ENCODE measurements around the gene NGDN.
A peak's percentile ranks its signal among the peaks of the same experiment; 100 is the strongest.
"Not testable (repeated sequence)": the region's sequence is repeated elsewhere in the genome, so short reads cannot be mapped to it uniquely, and the experiment has no call there.

NGDN gene, protein sequence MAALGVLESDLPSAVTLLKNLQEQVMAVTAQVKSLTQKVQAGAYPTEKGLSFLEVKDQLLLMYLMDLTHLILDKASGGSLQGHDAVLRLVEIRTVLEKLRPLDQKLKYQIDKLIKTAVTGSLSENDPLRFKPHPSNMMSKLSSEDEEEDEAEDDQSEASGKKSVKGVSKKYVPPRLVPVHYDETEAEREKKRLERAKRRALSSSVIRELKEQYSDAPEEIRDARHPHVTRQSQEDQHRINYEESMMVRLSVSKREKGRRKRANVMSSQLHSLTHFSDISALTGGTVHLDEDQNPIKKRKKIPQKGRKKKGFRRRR
- total RNA-seq = 72.5 to 93.0 (median 77.1) reads per million in 4 donors

- DNase-seq = peak; percentile 77 to 99 (median 88)
Observed at GRCh38 chr14:23469127-23469905, at the start of gene NGDN. TSS of gene NGDN (plus strand) at chr14:23469703. CDS start at chr14:23469716, 13 bp downstream.

DNA sequence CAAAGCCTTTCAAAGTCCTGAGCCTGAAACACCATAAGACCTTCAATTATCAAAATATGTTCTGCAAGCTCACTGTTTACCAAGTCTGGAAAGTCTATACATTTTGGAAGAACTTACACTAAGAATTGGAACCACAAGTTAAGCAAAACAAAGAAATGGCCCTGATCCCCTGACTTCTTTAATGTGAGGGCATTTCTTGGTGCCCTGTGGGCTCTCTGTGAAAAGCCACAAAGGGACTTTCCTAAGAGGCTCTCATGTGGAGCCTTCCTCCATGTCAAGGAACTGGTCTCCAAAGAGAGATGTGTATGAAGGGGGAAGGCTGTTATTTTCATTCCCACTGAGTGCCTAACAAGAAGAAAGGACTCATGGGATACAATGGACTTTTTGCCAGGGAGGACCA, 47.9 kb upstream of the NGDN start:
- DNase-seq = peak in 1 of 5 donors; percentile 68

DNA sequence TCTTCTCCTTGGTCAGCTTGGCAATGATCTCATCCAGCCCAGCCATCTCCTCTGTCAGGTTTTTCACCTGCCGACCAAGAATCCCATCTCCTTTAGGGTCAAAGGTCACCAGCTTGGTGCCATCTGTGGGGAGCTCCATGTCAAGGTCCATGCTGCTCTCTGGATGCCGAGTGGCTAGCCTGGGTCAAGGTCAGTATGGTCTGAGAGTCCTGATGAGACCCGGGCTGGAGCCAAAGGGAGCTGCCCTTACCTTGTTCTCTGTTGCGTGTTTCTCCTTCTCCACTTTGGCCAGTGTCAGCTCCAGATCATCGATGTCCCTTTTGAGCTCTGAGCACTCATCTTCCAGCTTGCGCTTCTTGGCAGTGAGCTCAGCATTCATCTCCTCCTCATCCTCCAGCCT, 45.8 kb upstream of the NGDN start:
- DNase-seq = no peak

DNA sequence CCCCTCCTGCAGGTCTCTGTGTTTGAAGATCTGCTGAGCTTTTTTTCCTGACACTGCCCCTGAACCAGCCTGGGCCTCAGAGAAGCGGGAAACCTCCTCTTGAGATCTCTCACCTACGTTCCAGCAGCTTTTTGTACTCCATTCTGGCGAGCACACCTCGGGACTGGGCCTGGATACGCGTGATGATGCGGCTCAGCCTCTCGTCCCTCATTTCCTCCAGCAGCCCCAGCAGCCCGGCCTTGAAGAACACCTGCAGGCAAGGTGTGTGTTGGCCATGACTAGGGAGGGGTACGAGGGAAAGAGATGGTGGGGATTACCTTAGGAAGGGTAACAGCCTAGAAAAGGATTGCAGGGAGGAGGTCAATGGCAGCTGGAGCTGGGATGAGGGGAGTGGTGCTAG, 44.3 kb upstream of the NGDN start:
- DNase-seq = no peak

DNA sequence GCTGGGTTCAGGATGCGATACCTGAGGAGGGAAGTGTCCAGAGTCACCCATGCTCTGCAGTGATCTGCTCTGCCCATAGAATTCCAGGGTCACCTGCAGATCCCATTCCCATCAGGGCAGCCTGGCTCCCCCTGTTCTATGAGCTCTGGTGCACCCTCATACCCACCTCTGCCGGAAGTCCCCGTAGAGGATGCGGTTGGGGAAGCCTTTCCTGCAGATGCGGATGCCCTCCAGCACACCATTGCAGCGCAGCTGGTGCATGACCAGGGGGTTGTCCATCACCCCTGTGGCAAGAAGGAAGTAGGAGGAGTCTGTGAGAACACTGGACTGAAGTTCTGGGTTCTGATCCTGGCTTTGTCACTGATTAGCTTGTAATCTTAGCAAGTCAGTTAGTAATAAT, 43.7 kb upstream of the NGDN start:
- not testable (repeated sequence) for DNase-seq

GRCh38 chr14:23428686-23429495, 40.6 kb upstream of the NGDN start:
- no peak for DNase-seq

DNA sequence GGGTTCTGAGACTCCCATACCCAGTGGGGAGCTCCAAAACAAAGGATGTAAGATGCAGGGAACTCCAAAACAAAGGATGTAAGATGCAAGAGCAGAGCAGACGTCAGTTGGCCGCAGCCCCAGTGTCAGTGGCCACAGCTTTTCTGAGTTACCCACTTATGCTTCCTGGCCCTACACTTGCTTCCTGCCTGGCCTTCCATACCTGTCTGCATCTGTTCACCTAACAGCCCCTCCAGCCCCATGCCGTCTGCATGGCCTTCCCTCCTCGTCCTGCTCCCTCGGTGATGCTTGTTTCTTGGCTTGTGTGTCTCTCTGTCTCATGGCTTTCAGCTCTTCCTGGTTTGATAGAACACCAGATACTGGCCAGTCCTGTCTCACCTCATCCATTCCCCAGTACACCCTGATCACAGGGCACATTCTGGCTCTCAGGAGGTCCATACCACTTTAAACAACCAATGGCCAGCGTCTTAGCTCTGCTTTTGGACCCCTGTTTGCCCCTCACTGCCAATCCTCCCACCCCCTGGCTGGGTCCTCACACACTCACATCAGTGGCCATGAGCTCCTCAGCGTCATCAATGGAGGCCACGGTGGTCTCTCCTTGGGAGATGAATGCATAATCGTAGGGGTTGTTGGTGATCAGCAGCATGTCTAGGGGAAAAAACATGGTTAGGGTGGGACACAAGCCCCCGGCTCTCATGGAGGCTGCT, 39.3 kb upstream of the NGDN start:
- DNase-seq = no peak

DNA sequence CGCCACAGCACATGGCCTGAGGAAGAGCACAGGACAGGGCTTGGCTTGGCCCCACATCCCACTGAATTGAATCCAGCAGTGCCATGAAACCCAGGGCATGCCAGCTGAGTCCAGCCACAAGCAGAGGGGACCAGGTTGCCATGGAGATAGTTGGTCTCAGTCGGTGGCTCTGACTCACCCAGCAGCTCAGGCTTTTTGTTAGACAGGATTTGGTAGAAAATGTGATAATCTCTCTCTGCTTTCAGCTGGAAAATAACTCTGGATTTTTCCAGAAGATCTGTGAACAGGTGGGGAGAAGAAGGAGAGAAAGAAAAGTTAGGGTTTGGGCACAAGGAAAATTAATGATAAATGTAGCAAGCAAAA, 38.8 kb upstream of the NGDN start:
- no peak for DNase-seq

GRCh38 chr14:23431486-23431885, 38.0 kb upstream of the NGDN start:
- DNase-seq = no peak

- no peak for DNase-seq
Observed at GRCh38 chr14:23432102-23432925, 37.2 kb upstream of the NGDN start.

DNA sequence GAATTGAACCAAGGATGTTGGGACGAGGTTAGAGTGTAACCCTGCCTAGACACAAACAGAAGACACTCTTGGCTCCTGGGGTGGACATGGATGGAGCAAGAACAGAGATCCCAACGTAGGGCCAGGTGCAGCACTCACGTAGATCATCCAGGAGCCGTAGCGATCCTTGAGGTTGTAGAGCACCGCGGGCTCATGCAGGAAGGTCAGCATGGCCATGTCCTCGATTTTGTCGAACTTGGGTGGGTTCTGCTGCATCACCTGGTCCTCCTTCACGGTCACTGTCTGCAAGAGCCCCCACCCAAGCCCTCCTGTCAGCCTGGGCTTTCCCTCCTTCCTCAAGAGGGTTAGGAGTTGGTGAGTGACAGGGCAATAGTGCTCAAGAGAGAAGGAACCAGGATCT, 36.6 kb upstream of the NGDN start:
- DNase-seq = no peak

GRCh38 chr14:23433457-23433856, 36.0 kb upstream of the NGDN start:
- no peak for DNase-seq

DNA sequence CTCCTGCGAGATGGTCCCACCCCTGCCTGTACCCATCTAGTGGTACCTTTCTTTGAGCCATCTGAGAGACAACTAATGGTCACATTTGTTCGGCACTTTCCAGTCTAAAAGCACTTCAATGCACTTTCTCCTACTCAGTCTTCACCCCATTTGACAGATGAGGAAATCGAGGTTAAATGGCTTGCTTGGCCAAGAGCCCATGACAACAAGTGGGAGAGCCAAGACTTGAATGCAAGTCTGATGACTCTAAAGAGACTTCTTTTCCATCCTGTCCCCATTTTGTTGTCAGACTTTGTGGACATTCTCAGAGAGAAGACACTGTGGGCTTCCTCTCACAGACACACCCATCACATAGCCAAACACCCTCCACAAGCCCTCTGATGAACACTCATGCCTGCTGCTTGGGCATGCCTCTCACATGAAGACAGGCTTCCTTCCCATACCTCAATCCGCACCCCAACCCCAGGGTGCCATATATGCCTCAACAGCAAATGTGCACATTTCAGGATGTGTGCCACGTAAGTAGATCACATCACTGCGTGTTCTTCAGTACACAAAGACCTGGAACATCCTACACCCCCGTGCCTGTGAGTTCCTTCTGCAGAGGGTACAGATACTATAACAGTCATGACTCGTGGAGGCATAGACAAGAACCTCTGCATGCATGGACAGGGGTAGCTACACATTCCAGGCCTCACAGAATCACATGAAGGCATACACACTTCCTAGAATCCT, 34.8 kb upstream of the NGDN start:
- DNase-seq = no peak

- DNase-seq = no peak
Observed at GRCh38 chr14:23435543-23436326, 33.8 kb upstream of the NGDN start, which contains the start of gene MYH7. TSS of gene MYH7 (minus strand) at chr14:23435660. CDS start at chr14:23433732, 1,928 bp downstream.

GRCh38 chr14:23436327-23437132, 33.0 kb upstream of the NGDN start:
- DNase-seq = no peak

DNA sequence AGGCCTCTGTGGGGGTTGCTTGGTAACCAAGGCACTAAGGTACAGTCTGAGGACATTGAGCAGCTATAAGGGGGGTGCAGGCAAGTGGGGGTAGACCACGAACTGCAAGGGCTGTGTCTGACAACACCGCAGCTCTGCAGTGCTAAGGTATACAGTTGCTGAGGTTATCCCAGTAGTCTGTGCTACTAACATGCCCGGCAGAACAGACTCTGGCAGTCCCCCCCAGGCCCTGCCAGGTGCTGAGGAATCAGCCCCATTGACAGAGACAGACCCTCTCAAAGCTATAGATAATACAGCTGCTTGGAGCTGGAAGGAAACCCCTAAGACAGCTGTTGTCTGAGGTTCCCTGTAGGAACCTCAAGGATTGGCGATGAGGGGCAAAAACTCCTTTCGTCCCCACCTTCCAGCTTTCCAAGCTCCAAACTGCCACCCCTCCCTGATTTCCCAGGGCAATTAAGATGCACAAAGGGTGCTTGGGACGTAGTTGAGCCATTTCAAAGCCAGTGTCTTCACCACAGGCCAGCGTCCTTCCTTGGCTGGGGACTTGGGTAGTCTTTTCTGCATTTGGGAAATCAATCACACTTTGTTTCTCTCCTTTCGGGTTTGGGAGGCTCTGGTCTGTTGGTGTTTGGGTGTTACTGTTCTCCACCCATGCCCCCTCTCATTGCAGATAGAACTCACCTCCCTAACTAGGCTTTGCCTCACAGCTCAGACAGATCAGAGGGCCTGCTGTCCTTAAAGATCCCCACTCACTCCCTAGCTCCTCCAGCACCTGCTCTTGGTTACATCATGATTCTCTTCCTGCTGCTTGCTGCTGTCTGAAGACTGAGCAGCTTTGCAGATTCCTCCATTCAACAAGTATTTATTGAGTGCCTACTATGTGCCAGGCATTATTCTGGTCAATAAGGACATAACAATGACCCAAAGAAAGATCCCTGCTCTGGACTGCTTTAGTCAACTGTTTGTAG, 32.1 kb upstream of the NGDN start:
- DNase-seq = no peak

DNA sequence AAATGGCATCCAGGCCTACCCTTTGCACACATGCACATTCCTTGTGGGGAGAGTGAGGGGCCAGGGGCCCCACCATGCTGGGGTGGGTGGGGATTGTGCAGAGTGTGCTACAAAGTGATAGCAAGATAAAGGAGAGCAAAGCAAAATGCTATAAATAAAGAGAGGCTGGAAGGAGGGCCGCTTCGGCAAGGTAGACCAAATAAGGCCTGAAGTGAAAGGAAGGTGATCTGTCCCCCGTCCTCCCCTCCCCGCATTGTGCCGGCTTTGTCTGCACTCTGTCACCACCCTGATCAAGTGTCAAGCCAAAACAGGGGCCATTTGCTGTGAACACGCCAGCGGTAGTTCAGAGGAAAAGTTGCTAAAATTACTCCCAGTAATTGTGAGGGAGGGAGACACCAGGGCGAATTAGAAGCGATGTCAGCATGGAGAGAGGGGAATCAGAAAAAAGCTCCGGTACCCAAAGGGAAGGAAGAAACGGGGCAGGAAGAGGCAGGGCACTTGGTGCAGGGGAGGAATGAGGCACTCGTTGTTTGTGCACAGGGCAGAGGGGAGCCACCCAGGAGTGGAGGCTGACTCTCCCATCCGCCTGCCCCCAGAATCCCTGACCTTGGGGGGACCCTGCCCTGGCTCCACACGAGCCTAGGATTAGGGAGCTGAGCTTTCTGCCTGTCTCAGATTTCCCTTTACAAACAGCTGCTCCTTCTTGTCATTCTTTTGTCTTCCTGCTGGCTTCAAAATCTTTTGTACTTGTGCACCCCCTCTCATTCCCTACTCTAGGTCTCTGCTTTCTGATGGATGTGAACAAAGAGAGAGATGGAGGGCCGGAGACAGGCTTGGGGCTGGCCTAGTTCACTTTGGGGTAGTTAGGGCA, 31.2 kb upstream of the NGDN start:
- no peak for DNase-seq
